ENCODE measurements around the gene FURIN. TPM values are rescaled to one million over a fixed set of nuclear protein-coding genes. Genes with fewer than 3 reads are reported as not detected.

The FURIN gene
- total and polyA plus RNA-seq, 2 of the 4 experiments (the other 2 are of a cell fraction) = 34.8 to 54.3 TPM

GRCh38 chr15:90905306-90906180, 37.2 kb downstream of the FURIN start (continued):
- TF ChIP-seq NFE2L2 (IDR thresholded peaks at IDR 0.05; ENCODE audit: low read depth, low read length) = no peak

GRCh38 chr15:90906181-90906849, 37.9 kb downstream of the FURIN start:
- POLR2A ChIA-PET (ENCODE audit: unreplicated experiment) = no interaction called here
- Histone ChIP-seq H2AK5ac (ENCODE audit: low read depth, low read length) (no peak overlapping the region), H4K20me1 (ENCODE audit: insufficient read depth, low read length) (no peaks in the 10 kb centered on the region), H3K9me1 (ENCODE audit: insufficient read depth, low read length) (no peaks in the 10 kb centered on the region), H3K18ac (ENCODE audit: low read depth, low read length) (no peak overlapping the region), H3K4ac (ENCODE audit: low read depth, low read length) (no peak overlapping the region), H3K9ac (ENCODE audit: low read depth, low read length) (no peak overlapping the region), H2BK20ac (ENCODE audit: low read depth, low read length) (no peak overlapping the region), H4K8ac (ENCODE audit: low read depth in 2 of 2, low read length in 2 of 2) (no peak overlapping the region), H2BK15ac (ENCODE audit: low read depth, low read length) (no peak overlapping the region), H3K36me3 (ENCODE audit: control insufficient read depth, insufficient read depth, low read length) (peaks cover 33% of the 10 kb centered on the region), H3K27me3 (ENCODE audit: control insufficient read depth, insufficient read depth, low read length) (no peaks in the 10 kb centered on the region), H4K91ac (ENCODE audit: insufficient read depth, low read depth, low read length) (no peak overlapping the region), H3K27ac (ENCODE audit: insufficient read depth, low read length) (no peak overlapping the region), H2AK9ac (replicated peaks; ENCODE audit: low read depth, low read length, poor library complexity) (no peak overlapping the region), H3K79me1 (ENCODE audit: low read depth in 1 of 2, low read length in 2 of 2) (peaks cover 0 to 13% of the 10 kb centered on the region in 2 experiments; a peak in 2 of 4 replicates), H3K4me1 (ENCODE audit: control insufficient read depth, insufficient read depth, low read length) (peaks cover 4% of the 10 kb centered on the region; the same call in 1 of the 2 replicates), H2AFZ (replicated peaks; ENCODE audit: low read length, poor library complexity) (no peak overlapping the region), H3K9me3 (ENCODE audit: control insufficient read depth, insufficient read depth, low read length) (no peaks in the 10 kb centered on the region), H3K4me3 (ENCODE audit: insufficient read depth, low read depth, low read length) (no peak overlapping the region), H3K56ac (ENCODE audit: extremely low read depth, insufficient read depth, low read length) (no peak overlapping the region), H3K14ac (replicated peaks; ENCODE audit: low read depth, low read length) (no peak overlapping the region), H3K23ac (ENCODE audit: low read depth, low read length) (no peak overlapping the region), H3K4me2 (ENCODE audit: low read depth, low read length) (no peak overlapping the region), H2BK120ac (ENCODE audit: low read depth, low read length) (no peak overlapping the region), H4K5ac (ENCODE audit: low read depth, low read length) (no peak overlapping the region), H2BK5ac (ENCODE audit: low read depth, low read length, poor library complexity, severe bottlenecking) (no peak overlapping the region)
- BruUV-seq (replicated peaks) = no TSS peak
- ATAC-seq (ENCODE audit: low read depth) (no peak), DNase-seq (no peak)
- TF ChIP-seq POLR2A (IDR thresholded peaks at IDR 0.05; ENCODE audit: low read depth, low read length) (no peak), FOS (IDR thresholded peaks at IDR 0.05; ENCODE audit: low read depth, low read length) (no peak), RFX5 (IDR thresholded peaks at IDR 0.05; ENCODE audit: low read depth, low read length) (no peak), SMC3 (IDR thresholded peaks at IDR 0.05; ENCODE audit: low read depth, low read length) (no peak), RCOR1 (IDR thresholded peaks at IDR 0.05; ENCODE audit: insufficient replicate concordance, low read length) (no peak), RAD21 (IDR thresholded peaks at IDR 0.05; ENCODE audit: low read length) (no peak), NFE2L2 (IDR thresholded peaks at IDR 0.05; ENCODE audit: low read depth, low read length) (no peak)
- WGBS, 2 experiments (ENCODE audit: extremely low coverage in 2 of 2, insufficient read length in 1 of 2) = 88% methylated on average over 4 of the region's 11 CpGs; no CpG with 5 or more reads in 1 of the 2 experiments
- in situ Hi-C loops (cut with MboI; ENCODE audit: low sequenced_read_pairs) (no loop called here), dilution Hi-C loops (cut with HindIII; ENCODE audit: low sequenced_read_pairs, unreplicated experiment) (no loop called here), intact Hi-C loops (cut with micrococcal nuclease) (no loop called here)
- CTCF ChIA-PET = no interaction called here

Data from IMR-90 (cell line).